ENCODE data around the gene TMEM129.

GRCh38 chr4:1691737-1692373 lies 29.3 kb downstream of the TMEM129 start:
- no peak for TF ChIP-seq EP300 (IDR thresholded peaks at IDR 0.05)
- TF ChIP-seq CTCF (IDR thresholded peaks at IDR 0.05) = no peak

Measured in ovary (tissue), 3 donors.